ENCODE data around the gene LRRC7.

The LRRC7 gene

GRCh38 chr1:69987881-69988280 is 420.2 kb downstream of the LRRC7 start:
- ATAC-seq (ENCODE audit: insufficient read depth, low read depth) = no peak
- Histone ChIP-seq H3K4me2 (ENCODE audit: insufficient read depth, low read length) (no peak overlapping the region), H3K9ac (ENCODE audit: low read depth, low read length) (no peak overlapping the region), H3K4me3 (ENCODE audit: low read depth in 1 of 2, low read length in 2 of 2) (no peak overlapping the region), H3K36me3 (ENCODE audit: insufficient read depth, low read length) (no peaks in the 10 kb centered on the region), H4K20me1 (ENCODE audit: insufficient read depth, low read length) (no peaks in the 10 kb centered on the region), H2AFZ (ENCODE audit: low read depth, low read length) (no peak overlapping the region), H3K27ac (ENCODE audit: low read length) (no peak overlapping the region), H3K79me2 (ENCODE audit: insufficient read depth, low read length) (no peaks in the 10 kb centered on the region), H3K4me1 (ENCODE audit: insufficient read depth, low read length) (no peaks in the 10 kb centered on the region), H3K27me3 (ENCODE audit: insufficient read depth, low read length, poor library complexity) (no peaks in the 10 kb centered on the region), H3K9me3 (ENCODE audit: insufficient read depth, low read length, severe bottlenecking) (no peaks in the 10 kb centered on the region)
- no peak for DNase-seq
- TF ChIP-seq EZH2 (IDR thresholded peaks at IDR 0.05; ENCODE audit: borderline replicate concordance, low read depth, low read length, severe bottlenecking) (no peak), CTCF (IDR thresholded peaks at IDR 0.05; ENCODE audit: borderline replicate concordance, extremely low read depth, low read length, poor library complexity, severe bottlenecking) (no peak)

- Histone ChIP-seq H3K27ac (ENCODE audit: low read length) (no peak overlapping the region), H2AFZ (ENCODE audit: low read depth, low read length) (no peak overlapping the region), H3K27me3 (ENCODE audit: insufficient read depth, low read length, poor library complexity) (no peaks in the 10 kb centered on the region), H3K9ac (ENCODE audit: low read depth, low read length) (no peak overlapping the region), H4K20me1 (ENCODE audit: insufficient read depth, low read length) (no peaks in the 10 kb centered on the region), H3K4me2 (ENCODE audit: insufficient read depth, low read length) (no peak overlapping the region), H3K9me3 (ENCODE audit: insufficient read depth, low read length, severe bottlenecking) (no peaks in the 10 kb centered on the region), H3K4me3 (ENCODE audit: low read depth in 1 of 2, low read length in 2 of 2) (no peak overlapping the region), H3K4me1 (ENCODE audit: insufficient read depth, low read length) (no peaks in the 10 kb centered on the region), H3K79me2 (ENCODE audit: insufficient read depth, low read length) (no peaks in the 10 kb centered on the region), H3K36me3 (ENCODE audit: insufficient read depth, low read length) (no peaks in the 10 kb centered on the region)
- TF ChIP-seq EZH2 (IDR thresholded peaks at IDR 0.05; ENCODE audit: borderline replicate concordance, low read depth, low read length, severe bottlenecking) (no peak), CTCF (IDR thresholded peaks at IDR 0.05; ENCODE audit: borderline replicate concordance, extremely low read depth, low read length, poor library complexity, severe bottlenecking) (no peak)
- ATAC-seq (ENCODE audit: insufficient read depth, low read depth) (no peak), DNase-seq (no peak)
These were observed 423.9 kb downstream of the LRRC7 start for GRCh38 chr1:69991644-69992043.

- H3K79me2 ChIP-seq (ENCODE audit: insufficient read depth, low read length) = no peaks in the 10 kb centered on the region
- ATAC-seq (ENCODE audit: insufficient read depth, low read depth) (no peak), DNase-seq (no peak)
- H3K27ac ChIP-seq (ENCODE audit: low read length) = no peak overlapping the region
- H3K36me3 ChIP-seq (ENCODE audit: insufficient read depth, low read length) = no peaks in the 10 kb centered on the region
- no peak overlapping the region for H3K4me3 ChIP-seq (ENCODE audit: low read depth in 1 of 2, low read length in 2 of 2)
- no peaks in the 10 kb centered on the region for H3K4me1 ChIP-seq (ENCODE audit: insufficient read depth, low read length)
- TF ChIP-seq CTCF (IDR thresholded peaks at IDR 0.05; ENCODE audit: borderline replicate concordance, extremely low read depth, low read length, poor library complexity, severe bottlenecking) (no peak), EZH2 (IDR thresholded peaks at IDR 0.05; ENCODE audit: borderline replicate concordance, low read depth, low read length, severe bottlenecking) (no peak)
- no peak overlapping the region for H2AFZ ChIP-seq (ENCODE audit: low read depth, low read length)
- no peaks in the 10 kb centered on the region for H3K9me3 ChIP-seq (ENCODE audit: insufficient read depth, low read length, severe bottlenecking)
- no peaks in the 10 kb centered on the region for H3K27me3 ChIP-seq (ENCODE audit: insufficient read depth, low read length, poor library complexity)
- H4K20me1 ChIP-seq (ENCODE audit: insufficient read depth, low read length) = no peaks in the 10 kb centered on the region
- H3K9ac ChIP-seq (ENCODE audit: low read depth, low read length) = no peak overlapping the region
- no peak overlapping the region for H3K4me2 ChIP-seq (ENCODE audit: insufficient read depth, low read length)
These were observed 424.9 kb downstream of the LRRC7 start for GRCh38 chr1:69992594-69992993.

- DNase-seq (no peak), ATAC-seq (ENCODE audit: insufficient read depth, low read depth) (no peak)
- Histone ChIP-seq H3K4me3 (ENCODE audit: low read depth in 1 of 2, low read length in 2 of 2) (no peak overlapping the region), H2AFZ (ENCODE audit: low read depth, low read length) (no peak overlapping the region), H3K36me3 (ENCODE audit: insufficient read depth, low read length) (no peaks in the 10 kb centered on the region), H4K20me1 (ENCODE audit: insufficient read depth, low read length) (no peaks in the 10 kb centered on the region), H3K79me2 (ENCODE audit: insufficient read depth, low read length) (no peaks in the 10 kb centered on the region), H3K9ac (ENCODE audit: low read depth, low read length) (no peak overlapping the region), H3K27me3 (ENCODE audit: insufficient read depth, low read length, poor library complexity) (no peaks in the 10 kb centered on the region), H3K4me2 (ENCODE audit: insufficient read depth, low read length) (no peak overlapping the region), H3K9me3 (ENCODE audit: insufficient read depth, low read length, severe bottlenecking) (no peaks in the 10 kb centered on the region), H3K27ac (ENCODE audit: low read length) (no peak overlapping the region), H3K4me1 (ENCODE audit: insufficient read depth, low read length) (no peaks in the 10 kb centered on the region)
- TF ChIP-seq EZH2 (IDR thresholded peaks at IDR 0.05; ENCODE audit: borderline replicate concordance, low read depth, low read length, severe bottlenecking) (no peak), CTCF (IDR thresholded peaks at IDR 0.05; ENCODE audit: borderline replicate concordance, extremely low read depth, low read length, poor library complexity, severe bottlenecking) (no peak)
These were observed 426.1 kb downstream of the LRRC7 start for GRCh38 chr1:69993810-69994209.

Data from DND-41 (cell line).